HG03045 (cell line): ENCODE results near the gene SCAMP4.

Experiments used
- ATAC-seq: cut with Tn5 transposase; IDR thresholded peaks from one replicate; pipeline ENCODE4 v1.9.1; 2021; ENCODE audit warnings: mild to moderate bottlenecking, moderate library complexity; ENCODE audit not compliant: unreplicated experiment

The SCAMP4 gene

GRCh38 chr19:1936916-1937610, 31.9 kb downstream of the SCAMP4 start:
- no peak for ATAC-seq

GRCh38 chr19:1938071-1938470, 32.9 kb downstream of the SCAMP4 start:
- ATAC-seq: no peak

- ATAC-seq: no peak
Measured at GRCh38 chr19:1941146-1942077, 36.2 kb downstream of the SCAMP4 start, which contains the start of gene CSNK1G2. TSS of gene CSNK1G2 (plus strand) at chr19:1941172. CDS start at chr19:1969773, 28,601 bp downstream.

GRCh38 chr19:1942078-1942933, 37.1 kb downstream of the SCAMP4 start:
- ATAC-seq: no peak

- ATAC-seq: no peak
Measured at GRCh38 chr19:1942934-1943555, 37.8 kb downstream of the SCAMP4 start.

GRCh38 chr19:1943661-1944087, 38.5 kb downstream of the SCAMP4 start:
- no peak for ATAC-seq

- ATAC-seq: no peak
Measured at GRCh38 chr19:1944088-1944915, 39.1 kb downstream of the SCAMP4 start.

- ATAC-seq: no peak
Measured at GRCh38 chr19:1944916-1945561, 39.8 kb downstream of the SCAMP4 start.

- no peak for ATAC-seq
Measured at GRCh38 chr19:1945899-1946298, 40.7 kb downstream of the SCAMP4 start.

- no peak for ATAC-seq
Measured at GRCh38 chr19:1947651-1948209, 42.5 kb downstream of the SCAMP4 start.

GRCh38 chr19:1949304-1950101, 44.3 kb downstream of the SCAMP4 start:
- ATAC-seq: no peak

GRCh38 chr19:1950640-1951039, 45.4 kb downstream of the SCAMP4 start:
- ATAC-seq: no peak

- no peak for ATAC-seq
Measured at GRCh38 chr19:1952635-1953034, 47.4 kb downstream of the SCAMP4 start.

GRCh38 chr19:1953037-1953436, 47.8 kb downstream of the SCAMP4 start:
- ATAC-seq: no peak

GRCh38 chr19:1953441-1954094, 48.4 kb downstream of the SCAMP4 start:
- ATAC-seq: no peak

- ATAC-seq: no peak
Measured at GRCh38 chr19:1954532-1954933, 49.3 kb downstream of the SCAMP4 start.
